HG02938 (cell line): Measurements from ENCODE around the gene SEMA3C.

ENCODE experiments used
- ATAC-seq: cut with Tn5 transposase; IDR thresholded peaks from one replicate; pipeline ENCODE4 v1.9.1; 2021; ENCODE audit warnings: mild to moderate bottlenecking, moderate library complexity; ENCODE audit not compliant: unreplicated experiment

SEMA3C gene

GRCh38 chr7:80748363-80749042, 170.3 kb downstream of the SEMA3C start:
- no peak for ATAC-seq

DNA sequence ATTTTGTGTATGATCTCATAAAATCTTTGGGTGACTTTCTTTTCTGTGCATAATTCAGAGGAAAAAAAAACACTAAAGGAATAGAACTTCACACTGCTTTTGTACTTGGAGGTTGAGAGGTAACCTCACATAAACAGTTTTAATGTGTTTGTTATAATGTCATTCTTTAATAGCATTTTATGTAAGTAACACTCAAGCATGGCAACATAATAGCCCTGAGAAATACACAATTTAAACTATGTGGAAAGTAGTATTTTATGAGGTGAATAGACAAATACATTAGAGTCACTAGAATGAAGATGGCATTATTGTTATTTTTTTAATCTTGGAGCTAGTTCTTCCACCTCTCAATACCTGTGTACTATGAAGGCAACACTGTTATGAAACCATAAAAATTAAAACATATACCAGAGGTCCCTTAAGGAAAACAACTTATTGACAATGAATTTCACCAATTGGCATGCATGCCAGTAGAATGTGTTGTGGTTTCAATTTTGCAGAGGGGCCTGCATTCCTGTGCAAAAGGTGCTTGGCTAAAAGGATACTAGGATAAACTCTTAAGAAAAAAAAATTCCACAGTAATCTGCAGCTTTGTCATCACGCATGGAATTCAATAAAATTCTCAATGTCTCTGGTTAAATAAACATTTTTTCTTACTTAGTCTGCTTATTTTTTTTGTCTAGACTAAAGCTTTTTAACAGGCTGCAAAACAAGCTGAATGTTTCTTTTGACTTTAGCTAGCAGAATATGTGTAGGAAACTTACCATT, 177.9 kb downstream of the SEMA3C start:
- ATAC-seq, result no peak

- ATAC-seq, result no peak
Measured at GRCh38 chr7:80736371-80737125, 182.3 kb downstream of the SEMA3C start.

- no peak for ATAC-seq
Measured at GRCh38 chr7:80735330-80735729, 183.5 kb downstream of the SEMA3C start.

- no peak for ATAC-seq
Measured at GRCh38 chr7:80734011-80734410, 184.8 kb downstream of the SEMA3C start.

DNA sequence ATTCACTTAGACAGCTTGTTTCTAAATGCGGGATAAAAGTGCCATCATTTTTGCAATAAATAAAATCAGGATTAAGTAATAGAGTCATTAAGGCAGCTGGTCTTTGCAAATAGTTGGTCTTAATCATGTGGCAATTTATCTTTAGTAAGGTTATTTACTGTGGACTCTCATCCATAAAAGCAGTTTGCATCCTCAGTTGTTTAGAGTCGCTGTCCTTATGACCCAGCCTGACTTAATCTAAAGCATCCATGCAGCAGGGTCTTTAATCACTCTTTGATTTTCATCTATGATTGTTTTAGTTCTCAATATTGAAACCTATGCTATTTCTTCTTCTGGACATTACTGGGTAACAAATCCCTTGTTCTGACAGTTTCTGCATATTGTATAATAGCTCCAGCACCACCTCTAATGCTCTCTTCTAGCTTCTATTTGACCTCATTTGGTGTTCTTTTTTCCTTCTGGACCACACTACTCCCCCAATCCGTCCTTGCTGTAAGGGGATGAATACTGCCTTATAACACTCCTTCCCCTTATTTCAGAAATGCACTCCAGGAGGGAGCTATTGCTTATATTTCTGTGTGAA, 185.4 kb downstream of the SEMA3C start:
- no peak for ATAC-seq

DNA sequence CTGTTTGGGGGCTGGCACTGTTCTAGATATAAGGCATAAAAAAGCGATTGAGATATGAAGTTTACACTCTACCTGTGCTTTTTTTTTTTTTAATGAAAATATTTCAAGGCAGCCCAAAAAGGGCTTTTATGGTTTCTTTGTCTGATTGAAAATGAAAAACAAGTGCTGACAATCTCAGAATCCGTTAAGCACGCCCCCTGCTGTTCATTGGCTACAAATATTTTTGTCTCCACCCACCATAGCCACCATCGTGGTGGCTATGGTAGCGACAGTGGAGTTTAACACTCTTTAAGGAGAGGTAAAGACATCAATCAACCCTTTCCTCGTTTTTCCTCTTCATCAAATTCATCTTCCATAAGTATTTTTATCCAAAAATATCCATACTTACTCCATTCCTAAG, 186.2 kb downstream of the SEMA3C start:
- ATAC-seq, result no peak

- no peak for ATAC-seq
Measured at GRCh38 chr7:80731281-80731680, 187.6 kb downstream of the SEMA3C start.

- no peak for ATAC-seq
Measured at GRCh38 chr7:80729591-80730320, 189.1 kb downstream of the SEMA3C start.

DNA sequence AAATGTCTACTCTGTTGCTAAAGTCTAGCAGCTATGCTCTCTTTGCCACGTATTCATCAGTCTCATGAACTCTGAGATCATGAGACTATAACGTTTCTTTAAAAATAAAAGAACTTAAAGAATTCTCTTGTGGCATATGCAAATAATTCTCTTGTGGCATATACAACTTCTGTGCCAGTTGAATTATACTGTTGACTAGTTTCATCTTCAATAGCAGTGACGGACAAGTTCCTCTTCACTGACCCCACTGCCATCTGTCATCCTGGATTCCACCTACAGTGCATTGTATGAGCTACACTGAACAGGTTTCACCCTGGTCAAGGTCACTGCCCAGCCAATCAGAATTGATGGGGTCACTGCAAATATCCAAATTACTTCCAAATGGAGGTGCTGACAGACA, 192.2 kb downstream of the SEMA3C start:
- ATAC-seq, result no peak

DNA sequence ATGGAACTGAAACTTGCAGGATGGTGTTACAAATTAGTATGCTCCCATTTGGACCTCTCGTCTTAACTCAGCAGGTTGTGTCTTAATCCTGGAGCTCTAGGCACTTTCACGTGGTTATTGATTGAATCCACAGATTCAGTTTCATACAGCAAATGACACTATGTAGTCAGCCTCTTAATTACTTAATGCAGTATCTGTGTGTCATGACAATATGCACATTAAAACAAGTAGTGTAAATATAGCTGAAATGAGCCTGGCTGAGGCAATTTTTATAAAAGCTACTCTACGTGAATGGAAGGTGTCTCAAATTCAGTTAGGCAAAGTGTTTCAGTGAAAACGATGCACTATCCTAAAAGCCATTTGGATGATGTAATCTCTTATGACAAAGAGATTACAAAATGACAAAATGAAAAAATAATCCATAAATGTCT, 193.7 kb downstream of the SEMA3C start:
- ATAC-seq, result no peak

- ATAC-seq, result no peak
Measured at GRCh38 chr7:80724249-80724871, 194.5 kb downstream of the SEMA3C start.

- ATAC-seq, result no peak
Measured at GRCh38 chr7:80722616-80723195, 196.1 kb downstream of the SEMA3C start.

GRCh38 chr7:80721883-80722615, 196.8 kb downstream of the SEMA3C start:
- no peak for ATAC-seq

DNA sequence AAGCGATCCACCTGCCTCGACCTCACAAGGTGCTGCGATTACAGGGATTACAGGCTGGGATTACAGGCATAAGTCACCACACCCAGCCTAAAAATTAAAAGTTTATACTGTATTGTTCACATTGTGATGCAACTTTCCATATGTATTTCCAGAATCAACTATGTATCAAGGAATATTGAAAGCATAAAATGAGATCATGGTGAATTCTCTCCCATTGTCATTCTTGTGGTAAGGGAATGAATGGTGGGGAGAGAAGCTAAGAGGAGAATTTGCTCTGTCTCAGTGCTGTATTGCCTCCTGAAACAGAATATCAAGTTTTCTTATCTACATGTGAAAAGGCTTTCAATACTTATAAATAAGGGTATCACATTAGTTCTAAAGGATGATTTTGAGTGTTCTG, 198.7 kb downstream of the SEMA3C start:
- no peak for ATAC-seq

GRCh38 chr7:80719261-80719660, 199.6 kb downstream of the SEMA3C start:
- ATAC-seq, result no peak

GRCh38 chr7:80711531-80711930, 207.3 kb downstream of the SEMA3C start:
- ATAC-seq, result no peak

GRCh38 chr7:80708123-80708522, 210.7 kb downstream of the SEMA3C start:
- no peak for ATAC-seq

- ATAC-seq, result no peak
Measured at GRCh38 chr7:80707318-80707717, 211.5 kb downstream of the SEMA3C start.
